ENCODE results near the gene DDX20.

DDX20 gene

DNA sequence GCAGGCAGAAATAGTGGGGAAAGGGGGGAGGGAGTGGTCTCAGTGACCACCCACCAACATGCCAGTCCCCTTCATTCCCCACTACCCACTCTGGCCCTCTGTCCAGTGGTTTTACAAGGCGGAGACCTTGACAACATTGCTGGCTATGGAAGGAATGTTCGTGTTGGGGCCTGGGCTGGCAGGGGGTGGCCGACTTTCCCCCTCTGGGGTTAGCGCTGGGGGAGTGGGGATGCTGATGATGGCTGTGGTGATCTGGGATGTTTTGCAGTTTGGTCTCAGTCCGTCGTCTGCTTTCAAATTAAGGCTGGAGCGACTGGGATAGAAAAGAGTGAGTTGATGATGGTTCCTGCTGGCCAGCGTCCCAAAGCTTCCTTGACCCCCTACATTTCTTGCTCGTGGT, 20.3 kb downstream of the DDX20 start:
- Histone ChIP-seq H3K4me2 (ENCODE audit: low read length) (no peak overlapping the region), H3K27me3 (ENCODE audit: control insufficient read depth, low read length) (peaks cover 4% of the 10 kb centered on the region; the same call in 1 of the 2 replicates), H3K4me1 (ENCODE audit: control insufficient read depth, low read length) (no peaks in the 10 kb centered on the region), H3K79me2 (ENCODE audit: control insufficient read depth, low read length) (no peaks in the 10 kb centered on the region), H4K20me1 (ENCODE audit: control insufficient read depth, insufficient read depth, low read depth, low read length) (no peaks in the 10 kb centered on the region; the same call in 1 of the 2 replicates), H3K27ac (ENCODE audit: low read depth, low read length) (no peak overlapping the region), H3K9me3 (ENCODE audit: control insufficient read depth, insufficient read depth, low read length) (no peaks in the 10 kb centered on the region), H3K36me3 (ENCODE audit: control insufficient read depth, low read length) (peaks cover 9% of the 10 kb centered on the region; the same call in 1 of the 2 replicates), H3F3A (ENCODE audit: control insufficient read depth, insufficient read depth) (no peaks in the 10 kb centered on the region), H3K4me3 (ENCODE audit: low read length) (no peak overlapping the region), H3K9me2 (replicated peaks; ENCODE audit: control insufficient read depth, low read length) (no peaks in the 10 kb centered on the region)
- TF ChIP-seq CTCF (IDR thresholded peaks at IDR 0.05; ENCODE audit: low read depth, low read length, poor library complexity, severe bottlenecking) (no peak), EZH2phosphoT487 (IDR thresholded peaks at IDR 0.05; ENCODE audit: borderline replicate concordance, low read length) (no peak)

- no peaks in the 10 kb centered on the region for H3K79me2 ChIP-seq (ENCODE audit: control insufficient read depth, low read length)
- H3K9me3 ChIP-seq (ENCODE audit: control insufficient read depth, insufficient read depth, low read length) = no peaks in the 10 kb centered on the region
- H4K20me1 ChIP-seq (ENCODE audit: control insufficient read depth, insufficient read depth, low read depth, low read length) = no peaks in the 10 kb centered on the region; the same call in 1 of the 2 replicates
- peaks cover 4% of the 10 kb centered on the region; the same call in 1 of the 2 replicates for H3K27me3 ChIP-seq (ENCODE audit: control insufficient read depth, low read length)
- no peak overlapping the region for H3K4me3 ChIP-seq (ENCODE audit: low read length)
- no peak overlapping the region for H3K4me2 ChIP-seq (ENCODE audit: low read length)
- H3K27ac ChIP-seq (ENCODE audit: low read depth, low read length) = no peak overlapping the region
- H3K9me2 ChIP-seq (replicated peaks; ENCODE audit: control insufficient read depth, low read length) = no peaks in the 10 kb centered on the region
- no peaks in the 10 kb centered on the region for H3F3A ChIP-seq (ENCODE audit: control insufficient read depth, insufficient read depth)
- H3K4me1 ChIP-seq (ENCODE audit: control insufficient read depth, low read length) = no peaks in the 10 kb centered on the region
- TF ChIP-seq EZH2phosphoT487 (IDR thresholded peaks at IDR 0.05; ENCODE audit: borderline replicate concordance, low read length) (no peak), CTCF (IDR thresholded peaks at IDR 0.05; ENCODE audit: low read depth, low read length, poor library complexity, severe bottlenecking) (no peak)
- peaks cover 5% of the 10 kb centered on the region; the same call in 1 of the 2 replicates for H3K36me3 ChIP-seq (ENCODE audit: control insufficient read depth, low read length)
These were observed 20.7 kb downstream of the DDX20 start for GRCh38 chr1:111776391-111776790.

DNA sequence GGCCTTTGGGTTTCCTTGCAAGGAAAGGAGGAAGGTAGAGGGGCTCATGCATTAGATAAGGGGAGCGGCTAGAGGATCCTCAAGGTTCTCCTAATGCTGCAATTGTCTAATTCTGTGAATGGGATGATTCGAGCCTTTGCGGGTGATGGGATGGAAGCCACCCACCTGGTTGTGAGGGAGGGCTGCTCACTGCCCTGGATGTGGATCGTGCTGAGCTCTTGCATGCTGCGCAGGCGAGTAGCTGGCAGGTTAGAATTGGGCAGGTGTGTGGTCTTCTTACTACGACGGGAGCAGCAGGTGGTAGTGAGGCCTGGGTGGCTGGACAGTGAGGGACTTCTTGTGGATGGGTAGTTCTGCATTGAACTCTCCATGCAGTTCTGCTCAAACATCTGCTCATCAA, 21.2 kb downstream of the DDX20 start:
- TF ChIP-seq CTCF (IDR thresholded peaks at IDR 0.05; ENCODE audit: low read depth, low read length, poor library complexity, severe bottlenecking) (no peak), EZH2phosphoT487 (IDR thresholded peaks at IDR 0.05; ENCODE audit: borderline replicate concordance, low read length) (no peak)
- Histone ChIP-seq H4K20me1 (ENCODE audit: control insufficient read depth, insufficient read depth, low read depth, low read length) (no peaks in the 10 kb centered on the region; the same call in 1 of the 2 replicates), H3F3A (ENCODE audit: control insufficient read depth, insufficient read depth) (no peaks in the 10 kb centered on the region), H3K36me3 (ENCODE audit: control insufficient read depth, low read length) (no peaks in the 10 kb centered on the region; the same call in 1 of the 2 replicates), H3K9me2 (replicated peaks; ENCODE audit: control insufficient read depth, low read length) (no peaks in the 10 kb centered on the region), H3K27me3 (ENCODE audit: control insufficient read depth, low read length) (peaks cover 4% of the 10 kb centered on the region; the same call in 1 of the 2 replicates), H3K27ac (ENCODE audit: low read depth, low read length) (no peak overlapping the region), H3K4me1 (ENCODE audit: control insufficient read depth, low read length) (no peaks in the 10 kb centered on the region), H3K4me3 (ENCODE audit: low read length) (no peak overlapping the region), H3K4me2 (ENCODE audit: low read length) (no peak overlapping the region), H3K9me3 (ENCODE audit: control insufficient read depth, insufficient read depth, low read length) (no peaks in the 10 kb centered on the region), H3K79me2 (ENCODE audit: control insufficient read depth, low read length) (no peaks in the 10 kb centered on the region)

Data from DOHH2 (cell line).